Calu3 (cell line): Measurements from ENCODE around the gene UMAD1. TPM values are rescaled to one million over a fixed set of nuclear protein-coding genes. Genes with fewer than 3 reads are reported as not detected.
A peak's percentile ranks its signal among the peaks of the same experiment; 100 is the strongest.

Experiments
- BruUV-seq: library from RNA; stranded (reverse); fragments of 400-500 nt; replicated peaks from 2 replicates; lab custom pipeline; 2021; lab: Mats Ljungman, UMichigan
- CTCF ChIA-PET: fragments of 300-600 bp; sonication (Branson Sonifier 250); formaldehyde crosslinking; loops from one replicate; lab custom pipeline; 2022; ENCODE audit warnings: antibody characterized with exemption; lab: Charles Lee
- DNase-seq: peaks from one replicate; pipeline ENCODE4 v3.0.0; 2022
- H3K27ac Mint-ChIP-seq: one replicate; pipeline ENCODE4 v1.8.0; 2022; ENCODE audit warnings: mixed read lengths; ENCODE audit not compliant: unreplicated experiment
- H3K27me3 Mint-ChIP-seq: one replicate; pipeline ENCODE4 v1.8.0; 2022; ENCODE audit warnings: mixed read lengths; ENCODE audit not compliant: unreplicated experiment
- H3K36me3 Mint-ChIP-seq: one replicate; pipeline ENCODE4 v1.8.0; 2022; ENCODE audit warnings: mild to moderate bottlenecking, moderate library complexity, mixed read lengths; ENCODE audit not compliant: insufficient read depth, unreplicated experiment
- H3K4me1 Mint-ChIP-seq: one replicate; pipeline ENCODE4 v1.8.0; 2022; ENCODE audit warnings: mild to moderate bottlenecking, low read depth, mixed read lengths; ENCODE audit not compliant: unreplicated experiment
- H3K4me3 Mint-ChIP-seq: one replicate; pipeline ENCODE4 v1.8.0; 2022; ENCODE audit warnings: mild to moderate bottlenecking, low read depth, moderate library complexity, mixed read lengths; ENCODE audit not compliant: unreplicated experiment
- H3K9me3 Mint-ChIP-seq: one replicate; pipeline ENCODE4 v1.8.0; 2022; ENCODE audit warnings: low read depth, mixed read lengths; ENCODE audit not compliant: unreplicated experiment
- CTCF ChIP-seq: fragments of 200-600 bp; IDR thresholded peaks from one replicate; pipeline ENCODE4 v1.8.0; 2022; ENCODE audit warnings: antibody characterized with exemption; ENCODE audit not compliant: unreplicated experiment
- intact Hi-C: fragments of 100-400 bp; cut with micrococcal nuclease; formaldehyde crosslinking; loops from one replicate; pipeline ENCODE4 v1.10.0; 2022; ENCODE audit not compliant: unreplicated experiment
- total RNA-seq: library from RNA; stranded (reverse); gene quantifications from 2 replicates; pipeline ENCODE4 v1.2.3, GENCODE V29; 2022

UMAD1 gene
- total RNA-seq, 1 experiment from 2014 or later, result 25.2 TPM

DNA sequence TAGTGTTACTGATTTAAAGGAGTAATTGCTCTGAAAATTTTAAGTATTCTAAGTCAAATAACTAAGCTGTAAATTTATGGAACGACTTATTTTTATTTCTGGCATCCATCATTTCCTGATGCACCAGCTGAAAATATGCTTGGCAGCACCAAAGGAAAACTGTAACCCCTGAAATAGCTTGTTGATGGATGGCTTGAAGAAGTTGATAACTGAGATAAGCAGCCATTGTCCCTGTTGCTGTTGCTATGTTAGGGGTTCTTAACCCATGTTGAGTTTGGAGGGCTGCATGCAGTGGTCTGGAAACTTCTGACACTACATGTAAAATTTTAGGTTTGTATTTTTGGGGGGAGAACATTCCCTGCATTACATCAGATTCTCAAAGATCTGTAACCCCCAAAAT is 47.2 kb downstream of the UMAD1 start:
- no peak overlapping the region for H3K27ac Mint-ChIP-seq
- CTCF ChIA-PET, result interaction anchor here (1.4 to 1.6 kb wide), 2 partner anchors 9 to 47 kb away, joined by 3 read pairs; partner anchors contain the start of gene UMAD1
- no peak for TF ChIP-seq CTCF
- no peak for DNase-seq
- H3K4me3 Mint-ChIP-seq, result no peak overlapping the region
- H3K9me3 Mint-ChIP-seq, result no peaks in the 10 kb centered on the region
- H3K4me1 Mint-ChIP-seq, result peaks cover 6% of the 10 kb centered on the region
- no peaks in the 10 kb centered on the region for H3K36me3 Mint-ChIP-seq
- no peaks in the 10 kb centered on the region for H3K27me3 Mint-ChIP-seq
- intact Hi-C loops, result no loop called here
- BruUV-seq, result no TSS peak

DNA sequence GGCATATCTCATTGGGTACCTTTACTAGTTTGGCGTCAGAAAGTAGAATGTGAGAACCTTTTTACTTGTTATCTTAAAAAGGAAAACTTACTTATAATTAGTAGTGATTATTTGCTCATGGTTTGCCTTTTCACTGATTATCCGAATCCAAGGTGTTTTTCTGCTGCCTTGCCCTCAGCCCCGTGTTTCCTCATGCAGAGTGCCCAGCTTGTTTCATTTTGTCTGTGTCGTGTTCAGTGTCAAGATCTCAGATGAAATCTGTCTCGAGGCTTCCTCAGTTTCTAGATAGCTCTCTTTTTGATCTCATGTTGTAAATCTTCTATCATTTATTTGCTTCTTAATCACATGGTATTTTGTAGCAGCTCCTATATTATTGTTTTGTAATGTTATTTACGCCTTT is 47.8 kb downstream of the UMAD1 start:
- Mint-ChIP-seq H3K9me3 (no peaks in the 10 kb centered on the region), H3K27me3 (no peaks in the 10 kb centered on the region), H3K4me1 (peaks cover 1% of the 10 kb centered on the region), H3K36me3 (no peaks in the 10 kb centered on the region), H3K27ac (no peak overlapping the region), H3K4me3 (no peak overlapping the region)
- CTCF ChIA-PET, result interaction anchor here (1.6 kb wide), 1 partner anchor 48 kb away, joined by 3 read pairs; the partner anchor contains the start of gene UMAD1
- no TSS peak for BruUV-seq
- intact Hi-C loops, result no loop called here
- no peak for TF ChIP-seq CTCF
- DNase-seq, result no peak

GRCh38 chr7:7688956-7689355 is 48.4 kb downstream of the UMAD1 start:
- no peak for TF ChIP-seq CTCF
- H3K9me3 Mint-ChIP-seq, result no peaks in the 10 kb centered on the region
- H3K36me3 Mint-ChIP-seq, result no peaks in the 10 kb centered on the region
- H3K27me3 Mint-ChIP-seq, result no peaks in the 10 kb centered on the region
- CTCF ChIA-PET, result interaction anchor here (1.6 kb wide), 1 partner anchor 48 kb away, joined by 3 read pairs; the partner anchor contains the start of gene UMAD1
- H3K4me1 Mint-ChIP-seq, result peaks cover 1% of the 10 kb centered on the region
- DNase-seq, result no peak
- intact Hi-C loops, result no loop called here
- BruUV-seq, result no TSS peak
- H3K27ac Mint-ChIP-seq, result no peak overlapping the region
- no peak overlapping the region for H3K4me3 Mint-ChIP-seq

- intact Hi-C loops, result loop anchor here (10.0 kb wide), 1 partner anchor 501 kb away; no protein-coding TSS in a partner anchor
- CTCF ChIA-PET, result interaction anchor here (0.6 to 1.4 kb wide), 4 partner anchors 12 to 71 kb away, joined by 3 to 10 read pairs (median 4); no protein-coding TSS in a partner anchor
- Mint-ChIP-seq H3K27me3 (no peaks in the 10 kb centered on the region), H3K4me3 (no peak overlapping the region), H3K27ac (peak overlapping the region; percentile 76), H3K36me3 (peaks cover 7% of the 10 kb centered on the region), H3K9me3 (no peaks in the 10 kb centered on the region), H3K4me1 (peaks cover 48% of the 10 kb centered on the region)
- TF ChIP-seq CTCF, result no peak
- no TSS peak for BruUV-seq
- no peak for DNase-seq
Observed at GRCh38 chr7:7693881-7694280, 53.3 kb downstream of the UMAD1 start.
